CD8-positive, alpha-beta memory T cell (primary cell): ENCODE results near the gene DNAJC15. TPM values are rescaled to one million over a fixed set of nuclear protein-coding genes. Genes with fewer than 3 reads are reported as not detected.

ENCODE experiments used
- CTCF ChIA-PET: fragments of 350-600 bp; sonication (Branson Sonifier 250); formaldehyde crosslinking; loops from one replicate; lab custom pipeline; 2021; ENCODE audit warnings: antibody characterized with exemption; lab: Charles Lee
- POLR2A ChIA-PET: fragments of 350-600 bp; sonication (Branson Sonifier 250); formaldehyde crosslinking; loops from one replicate; lab custom pipeline; 2021; ENCODE audit warnings: antibody characterized with exemption; lab: Charles Lee
- DNase-seq, 5 donors: peaks; one replicate each; pipeline versions ENCODE4 v3.0.0 to v3.0.0-alpha.2; 2020 to 2022; ENCODE audit warnings: mixed read lengths in 1 of 5
- H3K27ac ChIP-seq: one replicate; pipeline ENCODE4 v1.7.0; 2013; ENCODE audit warnings: low read depth, mild to moderate bottlenecking, low read length, moderate library complexity
- H3K27me3 ChIP-seq: 2 replicates; pipeline ENCODE4 v1.7.0; 2013; ENCODE audit warnings: low read length, mild to moderate bottlenecking; ENCODE audit not compliant: insufficient read depth, poor library complexity, severe bottlenecking
- H3K36me3 ChIP-seq: 2 replicates; pipeline ENCODE4 v1.7.0; 2013; ENCODE audit warnings: mild to moderate bottlenecking, low read length, moderate library complexity; ENCODE audit not compliant: insufficient read depth
- H3K4me1 ChIP-seq: 2 replicates; pipeline ENCODE4 v1.7.0; 2013; ENCODE audit warnings: mild to moderate bottlenecking, low read length, moderate library complexity; ENCODE audit not compliant: insufficient read depth
- H3K4me3 ChIP-seq: 2 replicates; pipeline ENCODE4 v1.7.0; 2013; ENCODE audit warnings: mild to moderate bottlenecking, low read length
- H3K9me3 ChIP-seq: 2 replicates; pipeline ENCODE4 v1.7.0; 2013; ENCODE audit warnings: mild to moderate bottlenecking, low read length
- H3K27ac Mint-ChIP-seq, 8 donors: one replicate each; pipeline ENCODE4 v1.8.0; 2020 to 2021; ENCODE audit warnings: mixed read lengths in 8 of 8, mild to moderate bottlenecking in 6 of 8, inconsistent platforms in 3 of 8, moderate library complexity in 3 of 8
- H3K27me3 Mint-ChIP-seq, 2 donors: one replicate each; pipeline ENCODE4 v1.8.0; 2020 to 2021; ENCODE audit warnings: mixed read lengths in 2 of 2, mild to moderate bottlenecking in 1 of 2, moderate library complexity in 1 of 2
- H3K36me3 Mint-ChIP-seq, 3 donors: one replicate each; pipeline ENCODE4 v1.8.0; 2020 to 2021; ENCODE audit warnings: mixed read lengths in 3 of 3, inconsistent platforms in 1 of 3, mild to moderate bottlenecking in 1 of 3
- H3K4me1 Mint-ChIP-seq, 3 donors: one replicate each; pipeline ENCODE4 v1.8.0; 2020 to 2021; ENCODE audit warnings: mixed read lengths in 3 of 3, inconsistent platforms in 1 of 3, mild to moderate bottlenecking in 1 of 3
- H3K4me3 Mint-ChIP-seq, 7 donors: one replicate each; pipeline ENCODE4 v1.8.0; 2020 to 2021; ENCODE audit warnings: mixed read lengths in 7 of 7, mild to moderate bottlenecking in 6 of 7, moderate library complexity in 4 of 7, inconsistent platforms in 2 of 7
- H3K9me3 Mint-ChIP-seq, 5 donors: one replicate each; pipeline ENCODE4 v1.8.0; 2020 to 2022; ENCODE audit warnings: mixed read lengths in 5 of 5, mild to moderate bottlenecking in 3 of 5, moderate library complexity in 2 of 5, inconsistent platforms in 1 of 5
- polyA plus RNA-seq: library from polyadenylated mRNA; unstranded; fragments of 300-500 nt; fragmentation: Illumina TruSeq; gene quantifications from one replicate; pipeline ENCODE4 v1.2.3, GENCODE V29; 2021
- total RNA-seq, 2 experiments: library from RNA; stranded (reverse); gene quantifications; one replicate each; pipeline ENCODE4 v1.2.3, GENCODE V29; 2021

DNAJC15 gene
- total and polyA plus RNA-seq, 3 experiments from 2014 or later, result 13.2 to 13.7 (median 13.6) TPM

GRCh38 chr13:42994878-42995277, 28.5 kb upstream of the DNAJC15 start:
- peaks cover 26 to 40% (median 39%) of the 10 kb centered on the region in 3 donors for H3K4me1 Mint-ChIP-seq
- H3K9me3 Mint-ChIP-seq, result no peaks in the 10 kb centered on the region
- Histone ChIP-seq H3K9me3 (no peaks in the 10 kb centered on the region), H3K4me1 (peaks cover 23% of the 10 kb centered on the region), H3K4me3 (no peak overlapping the region), H3K27ac (no peak overlapping the region), H3K27me3 (no peaks in the 10 kb centered on the region), H3K36me3 (no peaks in the 10 kb centered on the region)
- H3K4me3 Mint-ChIP-seq, result no peak overlapping the region
- no peak for DNase-seq
- H3K36me3 Mint-ChIP-seq, result peaks cover 0 to 16% (median 0%) of the 10 kb centered on the region in 3 donors
- POLR2A ChIA-PET, result no interaction called here
- CTCF ChIA-PET, result no interaction called here
- peak overlapping the region in 3 of 8 donors; percentile 32 to 96 (median 62) for H3K27ac Mint-ChIP-seq
- no peaks in the 10 kb centered on the region for H3K27me3 Mint-ChIP-seq

DNA sequence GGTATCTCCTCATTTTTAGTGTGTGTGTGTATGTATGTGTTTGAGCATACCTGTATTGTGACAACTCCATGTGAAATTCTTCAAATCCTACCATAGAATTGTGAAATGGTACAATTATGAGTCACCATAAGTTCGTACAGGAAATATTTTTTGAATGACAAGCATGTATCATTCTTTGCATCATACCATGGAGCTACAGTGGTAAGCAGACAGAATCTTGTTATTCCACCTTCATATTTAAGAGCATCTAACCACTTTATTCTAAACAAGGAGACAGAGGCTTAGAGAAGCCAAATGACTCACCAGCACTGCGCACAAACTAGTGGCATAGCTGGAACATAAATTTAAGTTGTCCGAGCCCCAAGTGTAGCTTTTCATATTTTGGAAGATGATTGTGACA, 26.8 kb upstream of the DNAJC15 start:
- peaks cover 0 to 11% (median 0%) of the 10 kb centered on the region in 3 donors for H3K36me3 Mint-ChIP-seq
- Histone ChIP-seq H3K36me3 (no peaks in the 10 kb centered on the region), H3K4me3 (no peak overlapping the region), H3K27me3 (no peaks in the 10 kb centered on the region), H3K4me1 (peaks cover 6% of the 10 kb centered on the region), H3K27ac (no peak overlapping the region), H3K9me3 (no peaks in the 10 kb centered on the region)
- peaks cover 13 to 24% (median 23%) of the 10 kb centered on the region in 3 donors for H3K4me1 Mint-ChIP-seq
- no peaks in the 10 kb centered on the region for H3K9me3 Mint-ChIP-seq
- no peak overlapping the region for H3K27ac Mint-ChIP-seq
- CTCF ChIA-PET, result no interaction called here
- no peaks in the 10 kb centered on the region for H3K27me3 Mint-ChIP-seq
- POLR2A ChIA-PET, result no interaction called here
- no peak overlapping the region for H3K4me3 Mint-ChIP-seq
- no peak for DNase-seq

- Mint-ChIP-seq H3K27me3 (no peaks in the 10 kb centered on the region), H3K27ac (no peak overlapping the region), H3K4me3 (peak overlapping the region in 1 of 7 donors; percentile 11), H3K9me3 (peaks cover 0 to 1% (median 0%) of the 10 kb centered on the region in 5 donors), H3K4me1 (peaks cover 10 to 17% (median 16%) of the 10 kb centered on the region in 3 donors), H3K36me3 (peaks cover 0 to 5% (median 4%) of the 10 kb centered on the region in 3 donors)
- CTCF ChIA-PET, result interaction anchor here (0.9 kb wide), 1 partner anchor 28 kb away, joined by 4 read pairs; no protein-coding TSS in a partner anchor
- Histone ChIP-seq H3K36me3 (no peaks in the 10 kb centered on the region), H3K9me3 (no peaks in the 10 kb centered on the region), H3K27me3 (no peaks in the 10 kb centered on the region), H3K4me1 (peaks cover 5% of the 10 kb centered on the region), H3K4me3 (no peak overlapping the region), H3K27ac (no peak overlapping the region)
- no peak for DNase-seq
- POLR2A ChIA-PET, result no interaction called here
Observed at GRCh38 chr13:42997381-42997780, 26.0 kb upstream of the DNAJC15 start.

DNA sequence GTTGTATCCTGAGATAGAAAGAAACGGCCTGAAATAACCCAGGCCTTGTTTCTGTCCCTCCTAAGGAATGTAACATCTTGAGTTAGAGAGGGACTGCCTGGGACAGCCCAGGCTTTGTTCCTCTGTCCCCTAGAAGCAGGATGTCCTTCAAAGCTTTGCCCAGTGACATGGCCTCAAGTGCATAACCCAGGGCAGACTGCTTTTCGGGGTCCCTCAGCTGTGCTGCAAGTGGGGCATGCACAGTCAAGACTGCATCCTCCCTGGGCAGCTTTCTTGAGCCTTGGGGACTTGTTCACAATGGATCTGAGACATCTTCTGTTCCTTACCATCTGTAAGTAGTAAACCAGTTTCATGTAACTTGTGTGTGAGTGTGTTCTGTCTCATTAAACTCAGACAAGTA, 23.9 kb upstream of the DNAJC15 start:
- no peak for DNase-seq
- Histone ChIP-seq H3K27ac (no peak overlapping the region), H3K4me1 (no peaks in the 10 kb centered on the region), H3K27me3 (no peaks in the 10 kb centered on the region), H3K36me3 (no peaks in the 10 kb centered on the region), H3K9me3 (no peaks in the 10 kb centered on the region), H3K4me3 (no peak overlapping the region)
- CTCF ChIA-PET, result no interaction called here
- H3K27me3 Mint-ChIP-seq, result no peaks in the 10 kb centered on the region
- H3K4me3 Mint-ChIP-seq, result no peak overlapping the region
- H3K4me1 Mint-ChIP-seq, result peaks cover 0 to 3% (median 0%) of the 10 kb centered on the region in 3 donors
- POLR2A ChIA-PET, result no interaction called here
- no peak overlapping the region for H3K27ac Mint-ChIP-seq
- peaks cover 0 to 4% (median 0%) of the 10 kb centered on the region in 5 donors for H3K9me3 Mint-ChIP-seq
- peaks cover 0 to 11% (median 4%) of the 10 kb centered on the region in 3 donors for H3K36me3 Mint-ChIP-seq

- DNase-seq, result no peak
- Histone ChIP-seq H3K36me3 (no peaks in the 10 kb centered on the region), H3K27me3 (no peaks in the 10 kb centered on the region), H3K9me3 (no peaks in the 10 kb centered on the region), H3K27ac (no peak overlapping the region), H3K4me1 (no peaks in the 10 kb centered on the region), H3K4me3 (no peak overlapping the region)
- ChIA-PET CTCF (no interaction called here), POLR2A (no interaction called here)
- Mint-ChIP-seq H3K27ac (no peak overlapping the region), H3K36me3 (peaks cover 0 to 11% (median 4%) of the 10 kb centered on the region in 3 donors), H3K4me3 (no peak overlapping the region), H3K4me1 (peaks cover 0 to 3% (median 0%) of the 10 kb centered on the region in 3 donors), H3K27me3 (no peaks in the 10 kb centered on the region), H3K9me3 (peaks cover 0 to 4% (median 0%) of the 10 kb centered on the region in 5 donors)
Observed at GRCh38 chr13:43000676-43001075, 22.7 kb upstream of the DNAJC15 start.

DNA sequence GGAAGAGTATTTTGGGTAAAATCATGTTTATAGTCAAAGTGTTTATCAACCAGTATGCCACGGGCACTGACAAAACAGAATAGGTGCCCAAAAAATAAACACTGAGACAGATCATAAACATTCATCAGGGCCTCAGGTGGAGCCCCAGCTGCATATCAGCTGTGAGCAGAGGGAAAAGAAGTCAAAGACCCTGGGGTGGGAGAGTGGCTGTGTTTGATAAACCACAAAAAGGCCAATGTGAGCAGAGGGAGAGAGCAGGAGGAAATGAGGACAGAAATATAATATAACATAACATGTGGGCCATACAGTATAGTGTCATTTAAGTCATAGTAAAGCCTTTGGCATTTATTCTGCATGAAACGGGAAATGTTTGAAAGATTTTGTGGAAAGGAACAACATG, 21.4 kb upstream of the DNAJC15 start:
- DNase-seq, result no peak
- CTCF ChIA-PET, result no interaction called here
- Histone ChIP-seq H3K9me3 (no peaks in the 10 kb centered on the region), H3K27me3 (no peaks in the 10 kb centered on the region), H3K4me1 (no peaks in the 10 kb centered on the region), H3K27ac (no peak overlapping the region), H3K36me3 (no peaks in the 10 kb centered on the region), H3K4me3 (no peak overlapping the region)
- no peaks in the 10 kb centered on the region for H3K27me3 Mint-ChIP-seq
- no peak overlapping the region for H3K4me3 Mint-ChIP-seq
- H3K36me3 Mint-ChIP-seq, result peaks cover 0 to 11% (median 4%) of the 10 kb centered on the region in 3 donors
- POLR2A ChIA-PET, result no interaction called here
- H3K4me1 Mint-ChIP-seq, result no peaks in the 10 kb centered on the region
- peaks cover 0 to 4% (median 0%) of the 10 kb centered on the region in 5 donors for H3K9me3 Mint-ChIP-seq
- no peak overlapping the region for H3K27ac Mint-ChIP-seq

- Histone ChIP-seq H3K4me3 (no peak overlapping the region), H3K9me3 (no peaks in the 10 kb centered on the region), H3K4me1 (no peaks in the 10 kb centered on the region), H3K27me3 (no peaks in the 10 kb centered on the region), H3K27ac (no peak overlapping the region), H3K36me3 (no peaks in the 10 kb centered on the region)
- H3K4me3 Mint-ChIP-seq, result no peak overlapping the region
- POLR2A ChIA-PET, result no interaction called here
- H3K27ac Mint-ChIP-seq, result peak overlapping the region in 1 of 8 donors; percentile 59
- peaks cover 0 to 11% (median 4%) of the 10 kb centered on the region in 3 donors for H3K36me3 Mint-ChIP-seq
- CTCF ChIA-PET, result interaction anchor here (1.4 kb wide), 1 partner anchor 11 kb away, joined by 4 read pairs; the partner anchor contains the start of gene EPSTI1
- no peaks in the 10 kb centered on the region for H3K4me1 Mint-ChIP-seq
- H3K9me3 Mint-ChIP-seq, result peaks cover 0 to 4% (median 0%) of the 10 kb centered on the region in 5 donors
- H3K27me3 Mint-ChIP-seq, result peaks cover 0 to 1% of the 10 kb centered on the region in 2 donors
- DNase-seq, result no peak
Observed at GRCh38 chr13:43003010-43003409, 20.4 kb upstream of the DNAJC15 start.

GRCh38 chr13:43003729-43004128, 19.7 kb upstream of the DNAJC15 start:
- no peak overlapping the region for H3K4me3 Mint-ChIP-seq
- H3K9me3 Mint-ChIP-seq, result peaks cover 0 to 4% (median 0%) of the 10 kb centered on the region in 5 donors
- no peaks in the 10 kb centered on the region for H3K4me1 Mint-ChIP-seq
- no peaks in the 10 kb centered on the region for H3K4me1 ChIP-seq
- DNase-seq, result no peak
- no peak overlapping the region for H3K4me3 ChIP-seq
- no peaks in the 10 kb centered on the region for H3K27me3 ChIP-seq
- H3K9me3 ChIP-seq, result no peaks in the 10 kb centered on the region
- peaks cover 0 to 11% (median 4%) of the 10 kb centered on the region in 3 donors for H3K36me3 Mint-ChIP-seq
- no peaks in the 10 kb centered on the region for H3K36me3 ChIP-seq
- H3K27ac Mint-ChIP-seq, result peak overlapping the region in 1 of 8 donors; percentile 22
- no peak overlapping the region for H3K27ac ChIP-seq
- CTCF ChIA-PET, result interaction anchor here (1.4 to 1.6 kb wide), 2 partner anchors 11 to 12 kb away, joined by 3 to 4 read pairs; partner anchors contain the start of gene EPSTI1
- peaks cover 0 to 1% of the 10 kb centered on the region in 2 donors for H3K27me3 Mint-ChIP-seq
- POLR2A ChIA-PET, result no interaction called here
